C4-2B (cell line): Measurements from ENCODE around the gene IFITM1.

ENCODE experiments used
- CTCF ChIP-seq: fragments of 450-650 bp; conservative IDR thresholded peaks from 2 replicates; pipeline ENCODE4 v1.5.1; 2017; ENCODE audit warnings: mild to moderate bottlenecking
- ZFX ChIP-seq: fragments of 450-650 bp; IDR thresholded peaks from 2 replicates; pipeline ENCODE4 v1.6.1; 2017

- TF ChIP-seq CTCF (no peak), ZFX (no peak)
These were observed 42.5 kb upstream of the IFITM1 start for GRCh38 chr11:271319-271715.
